Measurements from ENCODE around the gene GRK5. TPM values are rescaled to one million over a fixed set of nuclear protein-coding genes. Genes with fewer than 3 reads are reported as not detected.

Gene GRK5
- total RNA-seq, 1 donor from 2014 or later, result 2.8 TPM

- H3K36me3 ChIP-seq (ENCODE audit: control insufficient read depth, insufficient read depth, low read length), result no peaks in the 10 kb centered on the region
- TF ChIP-seq, protein P1, sequence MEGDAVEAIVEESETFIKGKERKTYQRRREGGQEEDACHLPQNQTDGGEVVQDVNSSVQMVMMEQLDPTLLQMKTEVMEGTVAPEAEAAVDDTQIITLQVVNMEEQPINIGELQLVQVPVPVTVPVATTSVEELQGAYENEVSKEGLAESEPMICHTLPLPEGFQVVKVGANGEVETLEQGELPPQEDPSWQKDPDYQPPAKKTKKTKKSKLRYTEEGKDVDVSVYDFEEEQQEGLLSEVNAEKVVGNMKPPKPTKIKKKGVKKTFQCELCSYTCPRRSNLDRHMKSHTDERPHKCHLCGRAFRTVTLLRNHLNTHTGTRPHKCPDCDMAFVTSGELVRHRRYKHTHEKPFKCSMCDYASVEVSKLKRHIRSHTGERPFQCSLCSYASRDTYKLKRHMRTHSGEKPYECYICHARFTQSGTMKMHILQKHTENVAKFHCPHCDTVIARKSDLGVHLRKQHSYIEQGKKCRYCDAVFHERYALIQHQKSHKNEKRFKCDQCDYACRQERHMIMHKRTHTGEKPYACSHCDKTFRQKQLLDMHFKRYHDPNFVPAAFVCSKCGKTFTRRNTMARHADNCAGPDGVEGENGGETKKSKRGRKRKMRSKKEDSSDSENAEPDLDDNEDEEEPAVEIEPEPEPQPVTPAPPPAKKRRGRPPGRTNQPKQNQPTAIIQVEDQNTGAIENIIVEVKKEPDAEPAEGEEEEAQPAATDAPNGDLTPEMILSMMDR (IDR thresholded peaks at IDR 0.05; ENCODE audit: insufficient read depth, low read length, poor library complexity, severe bottlenecking), result no peak
- H3K27me3 ChIP-seq (ENCODE audit: control insufficient read depth, insufficient read depth, low read length), result peaks cover 25% of the 10 kb centered on the region
- DNase-seq (ENCODE audit: low read depth), result no peak
- H3K4me3 ChIP-seq (ENCODE audit: low read depth, low read length), result no peak overlapping the region
Observed at GRCh38 chr10:119414081-119414611, 206.8 kb downstream of the GRK5 start.

DNA sequence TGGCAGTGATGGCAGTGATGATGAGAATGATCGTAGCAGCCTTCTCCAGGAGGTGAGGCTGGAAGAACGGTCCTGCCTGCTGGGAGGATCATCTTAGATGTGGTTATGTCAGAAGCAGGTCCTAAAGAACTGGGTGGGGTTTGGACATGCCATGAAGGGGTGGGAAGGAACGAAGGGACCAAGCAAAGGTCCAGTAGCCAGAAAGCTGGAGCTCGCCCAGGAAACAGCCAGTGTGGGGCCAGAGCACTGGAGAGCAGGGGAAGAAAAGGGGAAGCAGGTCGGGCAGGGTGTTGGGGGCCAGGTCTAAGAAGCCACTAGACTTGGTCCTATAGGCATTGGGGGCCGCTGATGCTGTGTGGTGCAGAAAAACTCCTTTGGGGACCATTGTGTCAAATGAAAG is 207.8 kb downstream of the GRK5 start:
- Histone ChIP-seq H3K36me3 (ENCODE audit: control insufficient read depth, insufficient read depth, low read length) (no peaks in the 10 kb centered on the region), H3K4me3 (ENCODE audit: low read depth, low read length) (no peak overlapping the region), H3K27me3 (ENCODE audit: control insufficient read depth, insufficient read depth, low read length) (peaks cover 29% of the 10 kb centered on the region)
- DNase-seq (ENCODE audit: low read depth), result no peak
- TF ChIP-seq, protein P1 (IDR thresholded peaks at IDR 0.05; ENCODE audit: insufficient read depth, low read length, poor library complexity, severe bottlenecking), result no peak

- Histone ChIP-seq H3K36me3 (ENCODE audit: control insufficient read depth, insufficient read depth, low read length) (no peaks in the 10 kb centered on the region), H3K27me3 (ENCODE audit: control insufficient read depth, insufficient read depth, low read length) (peaks cover 31% of the 10 kb centered on the region), H3K4me3 (ENCODE audit: low read depth, low read length) (no peak overlapping the region)
- no peak for DNase-seq (ENCODE audit: low read depth)
- TF ChIP-seq, protein P1 (IDR thresholded peaks at IDR 0.05; ENCODE audit: insufficient read depth, low read length, poor library complexity, severe bottlenecking), result no peak
Observed at GRCh38 chr10:119415536-119416503, 208.4 kb downstream of the GRK5 start.

DNA sequence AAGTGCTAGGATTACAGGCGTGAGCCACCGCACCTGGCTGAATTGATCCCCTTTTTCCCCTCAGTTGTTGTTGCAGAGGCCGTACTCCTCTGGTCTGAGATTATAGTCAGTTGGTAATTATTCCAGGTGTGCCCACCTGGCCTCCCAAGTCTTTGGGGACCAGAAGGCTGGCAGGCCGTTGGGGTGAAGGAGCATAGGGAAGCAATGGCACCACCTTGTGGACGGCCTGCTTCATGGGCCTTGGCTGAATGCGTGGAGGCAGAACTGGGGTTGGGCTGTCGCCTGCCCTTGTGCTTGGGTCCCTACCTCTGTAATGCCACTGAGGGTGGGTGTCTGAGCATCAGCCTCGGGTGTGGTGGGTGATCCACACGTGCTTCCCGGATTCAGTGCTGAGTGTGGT is 209.5 kb downstream of the GRK5 start:
- Histone ChIP-seq H3K4me3 (ENCODE audit: low read depth, low read length) (no peak overlapping the region), H3K36me3 (ENCODE audit: control insufficient read depth, insufficient read depth, low read length) (no peaks in the 10 kb centered on the region), H3K27me3 (ENCODE audit: control insufficient read depth, insufficient read depth, low read length) (peaks cover 36% of the 10 kb centered on the region)
- TF ChIP-seq, protein P1 (IDR thresholded peaks at IDR 0.05; ENCODE audit: insufficient read depth, low read length, poor library complexity, severe bottlenecking), result peak; percentile 87
- no peak for DNase-seq (ENCODE audit: low read depth)

DNA sequence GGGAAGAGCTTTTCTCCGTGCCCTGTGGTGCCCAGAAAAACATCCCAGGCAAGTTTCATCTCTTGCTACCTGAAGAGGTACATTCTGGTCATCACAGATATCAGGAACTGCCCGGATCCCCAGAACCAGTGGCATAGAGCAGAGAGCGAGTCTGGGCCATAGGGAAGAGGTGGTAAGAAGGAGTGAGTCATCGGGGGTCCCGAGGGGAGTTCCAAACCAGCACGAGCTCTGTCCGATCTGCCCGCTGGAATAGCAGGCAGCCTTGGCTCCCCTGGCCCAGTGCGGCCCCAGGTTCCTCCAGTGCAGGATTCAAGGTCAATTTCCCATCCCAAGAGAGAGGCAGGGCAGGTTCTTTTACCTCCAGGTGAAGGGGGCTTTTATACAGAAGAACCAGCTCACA is 210.5 kb downstream of the GRK5 start:
- no peak for DNase-seq (ENCODE audit: low read depth)
- Histone ChIP-seq H3K27me3 (ENCODE audit: control insufficient read depth, insufficient read depth, low read length) (peaks cover 39% of the 10 kb centered on the region), H3K4me3 (ENCODE audit: low read depth, low read length) (no peak overlapping the region), H3K36me3 (ENCODE audit: control insufficient read depth, insufficient read depth, low read length) (no peaks in the 10 kb centered on the region)
- TF ChIP-seq, protein P1 (IDR thresholded peaks at IDR 0.05; ENCODE audit: insufficient read depth, low read length, poor library complexity, severe bottlenecking), result no peak
